GM12878 (cell line): ENCODE data around the gene HNRNPLL.

Experiments used
- CBFB ChIP-seq: IDR thresholded peaks from 2 replicates; pipeline ENCODE4 v1.6.1; 2016; ENCODE audit warnings: antibody characterized with exemption, low read depth
- CTCF ChIP-seq, 3 experiments: IDR thresholded peaks in 2 of 3; conservative IDR thresholded peaks in 1 of 3; 2 replicates each; pipeline ENCODE4 v1.5.1; 2011; ENCODE audit warnings: low read depth in 3 of 3, low read length in 3 of 3, mild to moderate bottlenecking in 3 of 3, control low read depth in 2 of 3, moderate library complexity in 2 of 3, inconsistent platforms in 1 of 3, mixed read lengths in 1 of 3; ENCODE audit not compliant: control insufficient read depth in 2 of 3, insufficient read depth in 1 of 3; ENCODE audit errors: extremely low read depth in 1 of 3
- E2F8 ChIP-seq: fragments of 450-650 bp; IDR thresholded peaks from 2 replicates; pipeline ENCODE4 v1.6.1; 2018; ENCODE audit warnings: mild to moderate bottlenecking, low read depth, moderate library complexity; ENCODE audit not compliant: partially characterized antibody
- EED ChIP-seq: sonication (generic); IDR thresholded peaks from 2 replicates; pipeline ENCODE4 v1.6.1; 2016; ENCODE audit warnings: antibody characterized with exemption, low read depth
- EP300 ChIP-seq, 2 experiments: fragments of 150-350 bp in 1 of 2; IDR thresholded peaks; 2 replicates each; pipeline ENCODE4 v1.6.1; 2011 to 2012; ENCODE audit warnings: low read depth in 2 of 2, low read length in 2 of 2, borderline replicate concordance in 1 of 2, improper control_type of control experiment in 1 of 2, inconsistent platforms in 1 of 2; ENCODE audit not compliant: control insufficient read depth in 1 of 2
- MAX ChIP-seq: IDR thresholded peaks from 2 replicates; pipeline ENCODE4 v1.6.1; 2012; ENCODE audit warnings: low read depth, low read length, improper control_type of control experiment
- MXI1 ChIP-seq: fragments of 150-350 bp; IDR thresholded peaks from 2 replicates; pipeline ENCODE4 v1.6.1; 2011; ENCODE audit warnings: low read depth, mild to moderate bottlenecking, inconsistent platforms, low read length, improper control_type of control experiment
- PBX3 ChIP-seq: IDR thresholded peaks from 2 replicates; pipeline ENCODE4 v1.6.1; 2011; ENCODE audit warnings: mild to moderate bottlenecking, low read depth, low read length, moderate library complexity; ENCODE audit not compliant: insufficient replicate concordance
- POLR2A ChIP-seq: IDR thresholded peaks from 2 replicates; pipeline ENCODE4 v1.6.1; 2011; ENCODE audit warnings: low read depth, mild to moderate bottlenecking, low read length
- POLR2AphosphoS5 ChIP-seq: IDR thresholded peaks from 2 replicates; pipeline ENCODE4 v1.6.1; 2011; ENCODE audit warnings: mild to moderate bottlenecking, low read length, inconsistent platforms
- RCOR1 ChIP-seq: conservative IDR thresholded peaks from 2 replicates; pipeline ENCODE4 v1.6.1; 2012; ENCODE audit warnings: low read depth, low read length, improper control_type of control experiment

GRCh38 chr2:38605298-38605830 is 2.6 kb upstream of the HNRNPLL start:
- no peak for TF ChIP-seq CTCF (IDR thresholded peaks at IDR 0.05 in 2 of 3, conservative IDR thresholded peaks at IDR 0.05 in 1 of 3; ENCODE audit: control insufficient read depth in 2 of 3, extremely low read depth in 1 of 3, insufficient read depth in 1 of 3, low read depth in 3 of 3, low read length in 3 of 3)
- TF ChIP-seq EED: no peak
- TF ChIP-seq POLR2AphosphoS5: no peak
- no peak for TF ChIP-seq MXI1
- TF ChIP-seq PBX3: no peak
- no peak for TF ChIP-seq RCOR1
- no peak for TF ChIP-seq MAX
- TF ChIP-seq E2F8: no peak
- TF ChIP-seq CBFB: no peak
- no peak for TF ChIP-seq POLR2A
- no peak for TF ChIP-seq EP300 (IDR thresholded peaks at IDR 0.05; ENCODE audit: borderline replicate concordance in 1 of 2, control insufficient read depth in 1 of 2, low read depth in 2 of 2, low read length in 2 of 2)
